ENCODE results near the gene DNAJC3.
"Not testable (repeated sequence)": the region's sequence is repeated elsewhere in the genome, so short reads cannot be mapped to it uniquely, and the experiment has no call there.

The DNAJC3 gene

DNA sequence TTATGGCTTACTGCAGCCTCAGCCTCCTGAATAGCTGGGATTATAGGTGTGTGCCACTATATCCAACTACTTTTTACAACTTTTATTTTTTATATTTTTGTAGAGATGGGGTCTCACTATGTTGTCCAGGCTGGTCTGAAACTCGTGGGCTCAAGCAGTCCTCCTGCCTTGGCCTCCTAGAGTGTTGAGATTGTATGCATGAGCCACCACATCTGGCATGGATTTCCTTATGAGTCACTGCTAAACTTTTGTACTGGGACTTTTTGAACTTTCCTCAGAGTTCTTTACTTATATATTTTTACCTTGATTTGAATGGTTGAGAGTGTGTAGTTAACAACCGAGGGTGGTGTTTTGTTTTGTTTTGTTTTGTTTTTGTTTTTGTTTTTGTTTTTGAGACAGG, 33.4 kb downstream of the DNAJC3 start:
- H3K27ac ChIP-seq = no peak overlapping the region
- peak; percentile 20 for DNase-seq (ENCODE audit: low read depth, low spot score)

DNA sequence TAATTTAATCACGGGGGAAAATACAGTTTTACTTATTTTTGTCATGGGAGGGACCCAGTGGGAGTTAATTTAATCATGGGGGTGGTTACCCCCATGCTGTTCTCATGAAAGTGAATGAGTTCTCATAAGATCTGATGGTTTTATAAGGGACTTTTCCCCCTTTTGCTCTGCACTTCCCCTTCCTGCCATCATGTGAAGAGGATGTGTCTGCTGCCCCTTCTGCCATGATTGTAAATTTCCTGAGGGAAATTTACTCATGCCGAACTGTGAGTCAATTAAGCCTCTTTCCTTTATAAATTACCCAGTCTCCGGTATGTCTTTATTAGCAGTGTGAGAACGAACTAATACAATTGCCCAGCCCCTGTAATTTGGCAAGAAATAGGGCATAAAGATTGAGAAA, 35.9 kb downstream of the DNAJC3 start:
- DNase-seq (ENCODE audit: low read depth, low spot score) = not testable (repeated sequence)
- H3K27ac ChIP-seq = peak overlapping the region; percentile 62

DNA sequence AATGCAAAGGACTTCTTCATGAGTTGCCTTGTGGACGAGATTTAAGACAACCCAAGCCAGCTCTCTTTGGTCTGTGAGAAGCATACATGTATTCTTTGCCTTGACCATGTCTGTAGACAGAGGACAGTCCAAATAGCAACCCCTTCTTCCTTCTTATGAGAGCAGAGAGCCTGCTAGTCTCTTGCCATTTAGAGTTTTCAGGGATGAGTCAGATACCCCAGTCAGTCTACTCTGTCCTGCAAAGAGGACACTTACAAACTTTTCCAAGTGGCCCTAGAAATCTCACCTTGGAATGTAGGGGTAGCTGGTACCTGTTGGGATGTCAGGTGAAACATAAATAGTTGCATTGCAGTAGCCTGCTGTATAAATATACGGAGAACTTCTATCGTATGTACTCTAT, 36.7 kb downstream of the DNAJC3 start:
- peak overlapping the region; percentile 62 for H3K27ac ChIP-seq
- DNase-seq (ENCODE audit: low read depth, low spot score) = no peak

DNA sequence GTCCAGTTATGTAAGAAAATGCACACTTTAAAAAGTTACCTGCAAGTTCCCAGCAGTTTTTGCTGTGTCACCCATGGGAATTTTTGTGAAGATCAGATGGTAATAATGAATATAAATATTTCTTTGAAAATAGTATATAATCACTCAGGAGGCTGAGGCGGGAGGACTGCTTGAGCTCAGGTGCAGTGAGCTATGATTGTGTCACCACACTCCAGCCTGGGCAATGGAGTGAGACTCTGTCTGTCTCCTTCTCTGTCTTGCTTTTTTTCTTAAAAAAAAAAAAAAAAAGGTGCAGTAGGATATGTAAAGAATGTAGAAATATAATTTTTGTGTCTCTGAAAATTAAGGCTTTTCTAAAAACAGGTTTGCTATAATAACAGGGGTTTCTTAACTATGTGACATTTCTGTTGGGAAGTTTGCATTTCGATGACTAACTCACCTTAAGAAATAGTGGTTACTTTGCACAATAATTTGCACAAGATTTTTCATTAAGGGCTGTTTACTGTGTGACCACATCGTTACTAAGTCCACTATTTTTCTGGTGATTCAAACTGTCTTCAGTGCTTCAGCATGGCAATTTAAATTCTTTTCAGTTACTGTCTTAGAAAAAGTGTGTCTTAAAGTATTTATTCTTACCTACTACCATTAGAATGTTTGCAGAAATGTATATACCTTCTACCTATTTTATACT, 37.3 kb downstream of the DNAJC3 start:
- H3K27ac ChIP-seq = peak overlapping the region; percentile 62
- DNase-seq (ENCODE audit: low read depth, low spot score) = peak; percentile 66

DNA sequence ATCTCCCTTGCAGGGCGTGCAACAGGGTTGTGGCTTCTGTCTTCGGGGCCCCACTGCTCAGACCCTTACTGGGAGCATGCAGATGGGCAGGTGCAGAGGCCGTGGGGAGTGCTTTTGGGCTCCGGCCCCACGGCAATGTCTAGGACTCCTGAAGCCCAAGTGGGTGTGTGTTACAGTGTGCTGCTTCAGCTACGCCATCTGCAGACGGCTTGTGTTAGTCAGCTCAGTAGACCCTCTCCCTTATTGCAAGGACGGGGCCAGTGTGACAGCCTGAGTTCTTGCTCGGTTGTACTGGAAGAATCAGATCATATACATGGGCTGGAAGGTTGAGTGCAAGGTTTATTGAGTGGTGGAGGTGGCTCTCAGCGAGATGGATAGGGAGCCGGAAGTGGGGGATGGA, 39.3 kb downstream of the DNAJC3 start:
- DNase-seq (ENCODE audit: low read depth, low spot score) = no peak
- H3K27ac ChIP-seq = no peak overlapping the region

DNA sequence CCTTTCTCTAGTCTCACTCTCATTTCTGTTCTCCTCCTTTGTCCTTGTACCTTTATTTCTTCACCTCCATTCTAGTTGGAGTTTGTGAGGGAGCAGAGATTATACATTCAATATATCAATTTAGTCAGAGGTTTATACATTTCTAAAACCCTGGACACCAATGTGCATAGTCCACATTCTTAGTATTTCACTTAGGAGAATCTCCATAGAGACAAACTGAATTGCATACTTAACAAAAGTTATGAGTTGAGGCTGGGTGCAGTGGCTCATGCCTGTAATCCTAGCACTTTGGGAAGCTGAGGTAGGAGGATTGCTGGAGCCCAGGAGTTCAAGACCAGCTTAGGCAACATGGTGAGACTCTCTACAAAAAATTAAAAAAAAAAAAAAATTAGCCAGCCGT, 45.3 kb downstream of the DNAJC3 start:
- H3K27ac ChIP-seq = no peak overlapping the region
- no peak for DNase-seq (ENCODE audit: low read depth, low spot score)

DNA sequence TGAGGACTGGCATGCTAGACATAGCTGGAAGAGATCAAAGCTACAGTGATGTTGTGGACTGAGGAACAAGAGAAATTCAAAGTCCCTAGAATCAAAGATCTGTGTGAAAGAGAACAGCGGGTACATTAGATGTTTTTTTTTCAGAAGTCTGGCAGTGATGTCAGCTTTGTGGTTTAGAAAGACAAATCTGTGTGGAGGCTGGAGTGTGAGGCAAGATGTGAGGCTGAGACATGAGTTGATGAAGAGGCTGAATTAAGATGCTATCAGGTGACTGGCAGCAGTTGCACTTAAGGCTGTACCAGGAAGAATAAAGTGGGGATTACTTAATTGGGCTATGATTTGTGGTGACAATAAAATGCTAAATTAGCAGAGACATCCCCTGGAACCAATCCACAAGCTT, 46.5 kb downstream of the DNAJC3 start:
- no peak for DNase-seq (ENCODE audit: low read depth, low spot score)
- no peak overlapping the region for H3K27ac ChIP-seq

DNA sequence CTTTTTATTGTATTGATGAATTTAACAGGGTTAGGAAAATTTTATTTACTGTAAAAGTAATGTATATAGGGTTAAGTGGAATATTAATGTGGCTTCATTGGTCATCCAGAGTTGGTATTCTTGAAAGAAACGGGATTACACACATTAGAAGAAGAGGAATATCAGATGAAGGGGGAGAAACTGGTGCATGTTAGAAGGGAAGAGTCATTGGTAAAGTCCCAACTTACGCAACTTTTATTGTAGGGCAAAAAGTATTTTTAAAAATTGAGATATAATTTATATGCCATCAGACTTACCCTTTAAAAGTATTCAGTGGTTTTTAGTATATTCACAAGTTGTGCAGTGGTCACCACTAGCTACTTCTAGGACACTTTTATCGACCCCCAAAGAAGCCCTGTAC, 47.3 kb downstream of the DNAJC3 start:
- no peak for DNase-seq (ENCODE audit: low read depth, low spot score)
- no peak overlapping the region for H3K27ac ChIP-seq

DNA sequence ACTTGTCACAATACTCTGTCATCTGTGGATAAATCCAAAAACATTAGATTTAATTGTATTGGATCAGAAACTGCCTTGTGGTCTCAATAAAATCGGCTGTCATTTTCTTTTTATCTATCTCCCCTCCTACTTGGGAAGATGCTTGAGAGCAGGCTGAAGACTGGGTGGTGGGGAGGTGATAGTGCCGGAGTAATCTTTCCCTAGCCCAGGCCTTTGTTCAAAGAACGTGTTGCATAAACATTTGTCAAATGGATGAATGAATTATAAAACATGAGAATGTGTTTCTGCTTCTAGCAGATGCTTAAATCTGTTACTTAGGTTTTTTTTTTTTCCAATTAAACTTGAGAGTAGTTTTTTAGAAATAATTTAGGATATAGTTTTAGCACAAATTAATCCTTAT, 49.9 kb downstream of the DNAJC3 start:
- no peak for DNase-seq (ENCODE audit: low read depth, low spot score)
- H3K27ac ChIP-seq = no peak overlapping the region

DNA sequence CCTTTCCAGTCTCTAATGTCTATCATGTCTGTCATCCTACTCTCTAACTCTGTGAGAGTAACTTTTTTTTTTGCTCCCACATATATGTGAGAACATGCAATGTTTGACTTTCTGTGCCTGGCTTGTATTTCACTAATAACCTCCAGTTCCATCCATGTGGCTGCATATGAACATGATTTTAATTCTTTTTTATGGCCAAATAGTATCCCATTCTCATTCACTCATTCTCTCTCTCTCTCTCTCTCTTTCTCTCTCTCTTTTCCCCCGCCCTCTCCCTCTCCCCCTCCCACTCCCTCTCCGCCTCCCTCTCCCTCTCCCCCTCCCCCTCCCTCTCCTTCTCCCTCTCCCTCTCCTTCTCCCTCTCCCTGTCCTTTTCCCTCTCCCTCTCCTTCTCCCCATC, 52.0 kb downstream of the DNAJC3 start:
- H3K27ac ChIP-seq = no peak overlapping the region
- no peak for DNase-seq (ENCODE audit: low read depth, low spot score)

DNA sequence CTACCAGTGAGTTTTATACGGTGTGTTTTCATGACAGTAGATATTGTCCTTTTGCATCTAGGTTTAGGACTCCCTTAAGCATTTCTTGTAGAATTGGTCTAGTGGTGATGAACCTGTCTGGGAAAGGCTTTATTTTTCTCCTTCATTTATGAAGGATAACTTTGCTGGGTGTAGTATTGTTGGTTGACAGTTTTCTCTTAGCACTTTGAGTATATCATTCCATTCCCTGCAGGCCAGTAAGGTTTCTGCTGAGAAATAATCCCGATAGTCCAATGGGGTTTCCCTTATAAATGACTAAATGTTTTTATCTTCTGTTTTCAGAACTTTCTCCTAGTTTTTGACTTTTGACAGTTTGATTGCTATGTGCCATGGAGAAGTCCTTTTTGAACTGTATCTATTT, 57.2 kb downstream of the DNAJC3 start:
- no peak for DNase-seq (ENCODE audit: low read depth, low spot score)
- H3K27ac ChIP-seq = no peak overlapping the region

DNA sequence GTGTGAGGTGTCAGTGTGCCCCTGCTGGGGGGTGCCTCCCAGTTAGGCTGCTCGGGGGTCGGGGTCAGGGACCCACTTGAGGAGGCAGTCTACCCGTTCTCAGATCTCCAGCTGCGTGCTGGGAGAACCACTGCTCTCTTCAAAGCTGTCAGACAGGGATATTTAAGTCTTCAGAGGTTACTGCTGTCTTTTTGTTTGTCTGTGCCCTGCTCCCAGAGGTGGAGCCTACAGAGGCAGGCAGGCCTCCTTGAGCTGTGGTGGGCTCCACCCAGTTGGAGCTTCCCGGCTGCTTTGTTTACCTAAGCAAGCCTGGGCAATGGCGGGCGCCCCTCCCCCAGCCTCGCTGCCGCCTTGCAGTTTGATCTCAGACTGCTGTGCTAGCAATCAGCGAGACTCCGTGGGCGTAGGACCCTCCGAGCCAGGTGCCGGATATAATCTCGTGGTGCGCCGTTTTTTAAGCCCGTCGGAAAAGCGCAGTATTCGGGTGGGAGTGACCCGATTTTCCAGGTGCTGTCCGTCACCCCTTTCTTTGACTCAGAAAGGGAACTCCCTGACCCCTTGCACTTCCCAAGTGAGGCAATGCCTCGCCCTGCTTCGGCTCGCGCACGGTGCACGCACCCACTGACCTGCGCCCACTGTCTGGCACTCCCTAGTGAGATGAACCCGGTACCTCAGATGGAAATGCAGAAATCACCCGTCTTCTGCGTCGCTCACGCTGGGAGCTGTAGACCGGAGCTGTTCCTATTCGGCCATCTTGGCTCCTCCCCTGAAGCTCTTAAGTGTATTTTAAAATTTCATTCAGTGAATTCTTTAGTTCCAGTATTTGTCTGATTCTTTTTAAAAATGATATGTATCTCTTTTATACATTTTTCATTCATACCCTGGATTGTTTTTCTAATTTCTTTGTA, 63.4 kb downstream of the DNAJC3 start:
- not testable (repeated sequence) for H3K27ac ChIP-seq; DNase-seq (ENCODE audit: low read depth, low spot score)

DNA sequence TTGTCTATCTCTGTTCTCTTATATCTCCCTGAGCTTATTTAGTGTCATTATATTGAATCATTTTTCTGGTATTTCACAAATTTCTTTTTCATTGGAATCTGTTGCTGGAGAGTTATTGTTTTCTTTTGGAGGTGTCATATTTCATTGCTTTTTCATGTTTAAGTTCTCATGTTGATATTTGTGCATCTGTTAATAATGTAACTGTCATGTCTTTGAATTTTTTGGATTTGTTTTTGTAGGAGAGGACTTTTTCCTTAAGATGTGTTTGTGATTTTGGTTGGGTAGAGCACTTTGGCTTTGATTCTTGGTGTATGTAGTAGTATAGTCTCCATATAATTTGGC, 64.0 kb downstream of the DNAJC3 start:
- no peak overlapping the region for H3K27ac ChIP-seq
- no peak for DNase-seq (ENCODE audit: low read depth, low spot score)

DNA sequence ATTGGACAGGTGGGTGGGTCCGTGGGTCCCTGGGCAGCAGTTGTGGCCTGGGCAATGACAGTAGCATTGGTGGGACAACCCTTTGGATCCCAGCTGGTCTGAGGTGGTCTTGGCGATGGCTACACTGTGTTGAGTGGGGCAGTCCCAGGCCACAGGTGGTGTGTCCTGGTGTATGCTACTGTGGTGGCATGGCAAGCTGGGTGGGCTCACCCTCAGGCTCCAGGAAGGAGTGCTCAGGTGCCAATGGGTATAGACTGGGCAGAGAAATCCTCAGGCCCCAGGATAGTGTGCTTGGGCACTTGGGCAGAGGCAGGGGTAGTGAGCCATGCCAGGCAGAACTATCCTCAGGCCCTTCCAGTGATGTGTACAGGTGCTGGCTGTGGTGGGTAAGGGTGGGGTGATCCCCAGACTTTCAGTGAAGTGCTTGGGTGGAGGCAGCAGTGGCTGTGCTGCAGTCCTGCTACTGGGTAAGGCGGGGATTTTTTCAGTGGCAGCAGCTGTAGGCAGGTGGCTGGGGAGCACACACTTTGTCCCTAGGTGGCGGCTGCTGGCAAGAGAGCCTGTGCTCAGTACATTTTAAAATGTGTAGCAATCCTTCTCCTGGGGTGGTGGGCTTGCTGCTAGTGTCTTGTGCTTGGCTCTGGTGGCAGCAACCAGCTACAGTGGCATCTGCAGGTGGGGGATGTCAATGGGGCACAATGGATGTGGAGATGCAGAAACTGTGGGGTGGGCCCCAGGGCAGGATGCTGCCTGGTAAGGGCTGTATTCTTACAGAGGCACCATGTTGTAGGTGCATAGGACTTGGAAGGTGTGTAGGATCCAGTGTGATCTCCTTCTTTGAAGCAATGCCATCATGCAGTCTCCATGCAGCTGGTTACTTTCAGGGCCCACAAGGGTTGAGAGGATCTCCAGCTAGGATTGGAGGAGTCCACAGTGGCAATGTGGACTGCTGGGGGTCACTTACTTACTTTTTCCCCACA, 64.9 kb downstream of the DNAJC3 start:
- no peak overlapping the region for H3K27ac ChIP-seq
- DNase-seq (ENCODE audit: low read depth, low spot score) = no peak

DNA sequence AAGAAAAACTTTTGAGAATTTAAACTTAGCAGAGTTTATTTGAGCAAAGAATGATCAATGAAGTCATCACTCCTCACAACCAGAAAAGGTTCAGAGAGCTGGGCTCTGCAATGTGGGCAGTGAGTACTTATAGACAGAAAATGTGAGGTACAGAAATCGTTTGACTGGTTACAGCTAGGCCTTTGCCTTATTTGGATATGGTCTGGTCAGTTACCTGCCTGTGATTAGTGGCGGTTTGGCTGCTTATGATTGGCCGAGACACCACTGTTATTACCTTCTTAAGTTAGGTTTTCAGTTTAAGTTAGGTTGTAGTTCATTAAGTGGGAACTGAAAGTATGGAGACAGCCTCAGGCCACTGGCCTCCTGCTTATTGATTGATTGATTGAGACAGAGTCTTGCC, 66.3 kb downstream of the DNAJC3 start:
- no peak overlapping the region for H3K27ac ChIP-seq
- no peak for DNase-seq (ENCODE audit: low read depth, low spot score)

DNA sequence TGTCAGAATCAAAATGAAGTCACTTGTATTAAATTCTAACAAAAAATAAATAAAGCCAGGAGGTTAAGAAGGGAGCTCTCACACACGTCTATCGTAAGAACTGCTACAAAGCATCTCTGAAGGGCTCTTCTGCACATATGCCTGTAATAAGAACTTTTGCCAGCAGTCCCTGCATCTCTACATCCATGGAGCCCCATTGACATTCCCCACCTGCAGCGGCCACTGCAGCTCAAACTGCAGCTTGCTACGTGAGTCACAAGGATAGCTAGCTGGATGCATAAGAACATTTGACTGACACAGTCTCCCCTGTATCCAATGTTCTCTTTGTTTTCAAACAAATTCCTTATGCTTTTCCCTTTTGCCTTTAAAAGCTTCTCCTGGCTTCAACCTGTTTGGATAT, 68.3 kb downstream of the DNAJC3 start:
- no peak for DNase-seq (ENCODE audit: low read depth, low spot score)
- no peak overlapping the region for H3K27ac ChIP-seq

DNA sequence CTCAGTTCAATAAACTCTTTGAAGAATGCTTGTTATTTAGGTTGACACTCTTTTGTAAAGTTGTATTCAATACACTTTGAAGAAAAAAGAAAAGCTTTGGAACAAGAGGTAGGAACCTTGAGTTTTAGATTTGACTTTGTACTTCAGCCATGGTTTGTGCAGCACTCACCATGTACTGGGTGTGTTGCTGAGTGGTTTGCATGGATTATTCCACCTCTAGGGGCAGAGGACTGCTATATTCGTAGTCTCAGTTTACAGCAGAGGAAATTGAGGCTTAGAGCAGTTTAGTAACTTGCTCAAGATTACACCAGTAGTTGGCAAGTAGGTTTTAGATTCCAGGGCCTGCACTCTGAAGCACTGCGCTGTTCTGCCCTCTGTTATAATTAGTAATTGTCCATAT, 68.8 kb downstream of the DNAJC3 start:
- no peak for DNase-seq (ENCODE audit: low read depth, low spot score)
- no peak overlapping the region for H3K27ac ChIP-seq

DNA sequence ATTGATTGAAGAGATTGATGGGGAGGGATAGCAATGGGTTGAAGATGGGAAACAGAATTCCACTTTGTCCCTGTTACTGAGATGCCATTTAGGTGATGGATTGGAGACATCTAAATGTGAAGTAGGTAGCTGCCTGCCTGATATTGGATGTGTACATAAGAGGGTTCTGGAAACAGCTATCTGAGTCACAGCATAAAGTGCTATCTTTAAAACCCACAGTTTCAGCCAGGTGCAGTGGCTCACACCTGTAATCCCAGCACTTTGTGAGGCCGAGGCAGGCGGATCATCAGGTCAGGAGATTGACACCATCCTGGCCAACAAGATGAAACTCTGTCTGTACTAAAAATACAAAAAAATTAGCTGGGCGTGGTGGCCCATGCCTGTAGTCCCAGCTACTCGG, 72.6 kb downstream of the DNAJC3 start:
- H3K27ac ChIP-seq = no peak overlapping the region
- no peak for DNase-seq (ENCODE audit: low read depth, low spot score)

DNA sequence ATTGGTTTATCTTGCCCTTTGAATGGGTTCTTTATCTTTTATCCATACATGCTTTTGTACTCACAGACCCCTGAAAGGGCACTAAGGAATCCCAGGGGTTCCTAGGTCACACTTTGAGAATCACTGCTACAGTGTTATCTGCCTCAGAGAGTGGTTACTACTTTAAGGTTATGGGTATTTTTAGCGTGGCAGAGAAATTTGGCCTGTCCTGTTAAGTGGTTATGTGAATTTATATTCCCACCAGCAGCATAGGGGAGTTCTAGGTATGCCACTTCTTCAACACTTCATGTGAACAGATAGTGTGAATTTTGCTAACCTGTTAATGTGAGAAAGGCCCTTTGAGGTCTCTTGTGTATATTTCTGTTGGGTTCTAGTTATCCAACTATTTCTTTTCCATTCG, 75.7 kb downstream of the DNAJC3 start:
- H3K27ac ChIP-seq = no peak overlapping the region
- no peak for DNase-seq (ENCODE audit: low read depth, low spot score)

DNA sequence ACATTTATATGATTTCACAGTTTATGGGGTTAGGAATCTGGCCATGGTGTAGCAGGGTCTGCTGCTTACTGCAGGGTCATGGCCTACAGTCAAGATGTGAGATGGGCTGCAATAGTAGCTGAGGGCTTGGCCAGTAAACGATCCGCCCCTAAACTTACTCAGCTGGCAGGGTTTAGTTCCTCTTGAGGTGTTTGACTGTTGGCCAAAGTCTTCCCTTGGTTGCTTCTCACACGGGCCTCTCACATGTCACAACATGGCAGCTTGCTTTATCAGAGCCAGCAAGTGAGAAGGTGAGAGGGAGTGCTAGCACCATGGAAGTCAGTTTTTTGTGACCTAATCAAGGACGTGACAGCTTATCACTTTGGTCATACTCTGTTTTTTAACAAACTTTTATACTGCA, 77.1 kb downstream of the DNAJC3 start:
- no peak overlapping the region for H3K27ac ChIP-seq
- DNase-seq (ENCODE audit: low read depth, low spot score) = no peak

DNA sequence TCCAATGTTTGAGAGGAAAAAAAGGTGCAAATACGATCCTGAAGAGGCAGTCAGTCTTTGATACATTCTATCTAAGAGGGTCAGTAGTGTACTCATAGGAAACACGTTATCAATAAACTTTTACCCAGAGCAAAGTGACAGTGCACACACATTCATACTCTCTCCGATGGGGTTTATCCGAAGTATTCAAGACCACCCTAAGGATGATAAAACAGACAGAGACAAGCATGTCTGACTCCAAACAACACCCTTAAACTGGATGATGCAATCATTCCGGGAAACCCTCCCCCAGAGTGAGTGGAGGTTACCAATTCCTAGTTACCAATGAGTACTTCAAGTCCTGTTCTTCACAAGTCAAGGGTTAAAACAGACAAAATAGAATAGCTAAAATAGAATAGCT, 79.1 kb downstream of the DNAJC3 start:
- no peak overlapping the region for H3K27ac ChIP-seq

More for the DNA sequence above, 79.1 kb downstream of the DNAJC3 start:
- DNase-seq (ENCODE audit: low read depth, low spot score) = no peak
